K562 (cell line): Measurements from ENCODE around the gene TMTC2.

Experiments
- EP300 ChIP-seq: IDR thresholded peaks from 2 replicates; pipeline ENCODE4 v1.6.1; 2012; ENCODE audit warnings: low read length, improper control_type of control experiment
- EZH2 ChIP-seq: IDR thresholded peaks from 2 replicates; pipeline ENCODE4 v1.6.1; 2012; ENCODE audit warnings: low read depth, mild to moderate bottlenecking, inconsistent platforms, low read length, borderline replicate concordance
- FOS ChIP-seq: IDR thresholded peaks from 3 replicates; pipeline ENCODE4 v1.6.1; 2011; ENCODE audit not compliant: insufficient read length; ENCODE audit errors: extremely low read depth
- MAFG ChIP-seq: fragments of 450-650 bp; conservative IDR thresholded peaks from 2 replicates; pipeline ENCODE4 v1.6.1; 2016; ENCODE audit warnings: missing genetic modification characterization, missing compliant biosample characterization
- NCOA4 ChIP-seq: fragments of 450-650 bp; IDR thresholded peaks from 2 replicates; pipeline ENCODE4 v1.6.1; 2018; ENCODE audit warnings: mild to moderate bottlenecking; ENCODE audit not compliant: partially characterized antibody
- RNF2 ChIP-seq: sonication (generic); IDR thresholded peaks from 2 replicates; pipeline ENCODE4 v1.6.1; 2016
- STAG1 ChIP-seq: sonication (generic); formaldehyde crosslinking; IDR thresholded peaks from 2 replicates; pipeline ENCODE4 v1.5.0; 2020; ENCODE audit warnings: missing genetic modification reagents, borderline replicate concordance
- TBP ChIP-seq: optimal IDR thresholded peaks from 2 replicates; pipeline ENCODE3; 2011; ENCODE audit warnings: low read depth, low read length, improper control_type of control experiment
- TEAD2 ChIP-seq: fragments of 450-650 bp; IDR thresholded peaks from 2 replicates; pipeline ENCODE4 v1.6.1; 2016; ENCODE audit warnings: missing genetic modification characterization, control low read depth, missing compliant biosample characterization
- ZNF707 ChIP-seq: fragments of 250-450 bp; sonication (Bioruptor Pico); conservative IDR thresholded peaks from 2 replicates; pipeline ENCODE4 v1.8.0; 2022; ENCODE audit warnings: inconsistent platforms, mild to moderate bottlenecking, moderate library complexity
- ZZZ3 ChIP-seq: fragments of 450-650 bp; IDR thresholded peaks from 2 replicates; pipeline ENCODE4 v1.6.1; 2016; ENCODE audit warnings: antibody characterized with exemption, mild to moderate bottlenecking, moderate library complexity
- TF ChIP-seq, protein P1 (sequence below), 3 experiments: IDR thresholded peaks in 2 of 3; conservative IDR thresholded peaks in 1 of 3; 2 replicates each; pipeline ENCODE4 v1.5.1; 2011 to 2012; ENCODE audit warnings: low read length in 3 of 3, mild to moderate bottlenecking in 3 of 3, control low read depth in 2 of 3, improper control_type of control experiment in 1 of 3, inconsistent platforms in 1 of 3, low read depth in 1 of 3, mixed read lengths in 1 of 3, moderate library complexity in 1 of 3; ENCODE audit not compliant: insufficient read depth in 2 of 3
- TF ChIP-seq, protein P2 (sequence below): sonication (generic); formaldehyde crosslinking; IDR thresholded peaks from 2 replicates; pipeline ENCODE4 v1.8.1; 2023; ENCODE audit warnings: mild to moderate bottlenecking, missing genetic modification reagents

DNA sequence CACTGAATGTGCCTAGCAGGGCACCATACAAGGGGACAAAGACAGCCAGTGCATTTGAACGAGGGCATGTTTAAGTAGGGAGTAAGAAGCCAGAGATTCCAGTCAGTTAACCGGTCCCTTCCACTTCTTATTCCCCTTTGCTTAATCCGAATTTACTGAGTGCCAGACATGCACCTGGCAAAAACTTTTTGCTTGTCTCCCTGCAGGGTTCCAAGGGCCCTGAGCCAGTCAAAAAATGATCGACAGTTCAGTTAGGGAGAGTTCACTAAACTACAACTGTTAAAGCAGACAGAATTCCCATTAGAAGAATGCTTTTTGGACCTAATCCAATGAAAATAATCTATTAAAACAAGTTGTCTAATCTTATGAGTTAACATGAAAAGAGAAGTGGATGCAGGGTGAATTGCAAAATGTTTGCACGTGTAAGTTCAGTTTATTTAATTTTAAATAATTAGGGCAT is 193.8 kb downstream of the TMTC2 start:
- TF ChIP-seq RNF2 (no peak), EZH2 (no peak), ZZZ3 (no peak), TBP (no peak), FOS (no peak), TEAD2 (tag) (no peak), STAG1 (no peak), ZNF707 (CRISPR knock-in tag) (no peak), MAFG (tag) (no peak), EP300 (no peak), NCOA4 (no peak)
- TF ChIP-seq, protein P1, sequence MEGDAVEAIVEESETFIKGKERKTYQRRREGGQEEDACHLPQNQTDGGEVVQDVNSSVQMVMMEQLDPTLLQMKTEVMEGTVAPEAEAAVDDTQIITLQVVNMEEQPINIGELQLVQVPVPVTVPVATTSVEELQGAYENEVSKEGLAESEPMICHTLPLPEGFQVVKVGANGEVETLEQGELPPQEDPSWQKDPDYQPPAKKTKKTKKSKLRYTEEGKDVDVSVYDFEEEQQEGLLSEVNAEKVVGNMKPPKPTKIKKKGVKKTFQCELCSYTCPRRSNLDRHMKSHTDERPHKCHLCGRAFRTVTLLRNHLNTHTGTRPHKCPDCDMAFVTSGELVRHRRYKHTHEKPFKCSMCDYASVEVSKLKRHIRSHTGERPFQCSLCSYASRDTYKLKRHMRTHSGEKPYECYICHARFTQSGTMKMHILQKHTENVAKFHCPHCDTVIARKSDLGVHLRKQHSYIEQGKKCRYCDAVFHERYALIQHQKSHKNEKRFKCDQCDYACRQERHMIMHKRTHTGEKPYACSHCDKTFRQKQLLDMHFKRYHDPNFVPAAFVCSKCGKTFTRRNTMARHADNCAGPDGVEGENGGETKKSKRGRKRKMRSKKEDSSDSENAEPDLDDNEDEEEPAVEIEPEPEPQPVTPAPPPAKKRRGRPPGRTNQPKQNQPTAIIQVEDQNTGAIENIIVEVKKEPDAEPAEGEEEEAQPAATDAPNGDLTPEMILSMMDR (IDR thresholded peaks at IDR 0.05 in 2 of 3, conservative IDR thresholded peaks at IDR 0.05 in 1 of 3; ENCODE audit: insufficient read depth in 2 of 3, low read depth in 1 of 3, low read length in 3 of 3) = no peak
- TF ChIP-seq, protein P2, sequence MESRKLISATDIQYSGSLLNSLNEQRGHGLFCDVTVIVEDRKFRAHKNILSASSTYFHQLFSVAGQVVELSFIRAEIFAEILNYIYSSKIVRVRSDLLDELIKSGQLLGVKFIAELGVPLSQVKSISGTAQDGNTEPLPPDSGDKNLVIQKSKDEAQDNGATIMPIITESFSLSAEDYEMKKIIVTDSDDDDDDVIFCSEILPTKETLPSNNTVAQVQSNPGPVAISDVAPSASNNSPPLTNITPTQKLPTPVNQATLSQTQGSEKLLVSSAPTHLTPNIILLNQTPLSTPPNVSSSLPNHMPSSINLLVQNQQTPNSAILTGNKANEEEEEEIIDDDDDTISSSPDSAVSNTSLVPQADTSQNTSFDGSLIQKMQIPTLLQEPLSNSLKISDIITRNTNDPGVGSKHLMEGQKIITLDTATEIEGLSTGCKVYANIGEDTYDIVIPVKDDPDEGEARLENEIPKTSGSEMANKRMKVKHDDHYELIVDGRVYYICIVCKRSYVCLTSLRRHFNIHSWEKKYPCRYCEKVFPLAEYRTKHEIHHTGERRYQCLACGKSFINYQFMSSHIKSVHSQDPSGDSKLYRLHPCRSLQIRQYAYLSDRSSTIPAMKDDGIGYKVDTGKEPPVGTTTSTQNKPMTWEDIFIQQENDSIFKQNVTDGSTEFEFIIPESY (CRISPR knock-in tag) = no peak
